Neutrophil (primary cell): ENCODE data around the gene MEIKIN.

ENCODE experiments used
- H3K27ac ChIP-seq: fragments of 200-600 bp; sonication (generic); 2 replicates; pipeline ENCODE4 v1.5.1; 2016; ENCODE audit warnings: mild to moderate bottlenecking, moderate library complexity
- H3K27me3 ChIP-seq: fragments of 200-600 bp; sonication (generic); 2 replicates; pipeline ENCODE4 v1.6.0; 2016; ENCODE audit warnings: mild to moderate bottlenecking
- H3K36me3 ChIP-seq: fragments of 200-600 bp; sonication (generic); 2 replicates; pipeline ENCODE4 v1.5.1; 2017
- H3K4me1 ChIP-seq, 2 experiments: fragments of 200-600 bp in 1 of 2; sonication (generic) in 1 of 2; 1 replicate in 1 of 2; 2 replicates in 1 of 2; pipeline versions ENCODE4 v1.5.1 to v1.6.1; 2013 to 2016; ENCODE audit warnings: low read depth in 1 of 2, low read length in 1 of 2, mild to moderate bottlenecking in 1 of 2, moderate library complexity in 1 of 2; ENCODE audit not compliant: control insufficient read depth in 1 of 2, insufficient read depth in 1 of 2
- H3K4me3 ChIP-seq, 2 experiments: fragments of 200-600 bp in 1 of 2; sonication (generic) in 1 of 2; 1 replicate in 1 of 2; 2 replicates in 1 of 2; pipeline ENCODE4 v1.5.1; 2013 to 2016; ENCODE audit warnings: low read depth in 1 of 2, low read length in 1 of 2, mild to moderate bottlenecking in 1 of 2, moderate library complexity in 1 of 2
- H3K9me3 ChIP-seq: fragments of 200-600 bp; sonication (generic); 2 replicates; pipeline ENCODE4 v1.5.1; 2016
- TF ChIP-seq, protein P1 (sequence below): fragments of 200-600 bp; sonication (generic); IDR thresholded peaks from 2 replicates; pipeline ENCODE4 v1.5.1; 2016; ENCODE audit warnings: antibody characterized with exemption

Gene MEIKIN

GRCh38 chr5:131867524-131867923, 77.9 kb downstream of the MEIKIN start:
- TF ChIP-seq, protein P1, sequence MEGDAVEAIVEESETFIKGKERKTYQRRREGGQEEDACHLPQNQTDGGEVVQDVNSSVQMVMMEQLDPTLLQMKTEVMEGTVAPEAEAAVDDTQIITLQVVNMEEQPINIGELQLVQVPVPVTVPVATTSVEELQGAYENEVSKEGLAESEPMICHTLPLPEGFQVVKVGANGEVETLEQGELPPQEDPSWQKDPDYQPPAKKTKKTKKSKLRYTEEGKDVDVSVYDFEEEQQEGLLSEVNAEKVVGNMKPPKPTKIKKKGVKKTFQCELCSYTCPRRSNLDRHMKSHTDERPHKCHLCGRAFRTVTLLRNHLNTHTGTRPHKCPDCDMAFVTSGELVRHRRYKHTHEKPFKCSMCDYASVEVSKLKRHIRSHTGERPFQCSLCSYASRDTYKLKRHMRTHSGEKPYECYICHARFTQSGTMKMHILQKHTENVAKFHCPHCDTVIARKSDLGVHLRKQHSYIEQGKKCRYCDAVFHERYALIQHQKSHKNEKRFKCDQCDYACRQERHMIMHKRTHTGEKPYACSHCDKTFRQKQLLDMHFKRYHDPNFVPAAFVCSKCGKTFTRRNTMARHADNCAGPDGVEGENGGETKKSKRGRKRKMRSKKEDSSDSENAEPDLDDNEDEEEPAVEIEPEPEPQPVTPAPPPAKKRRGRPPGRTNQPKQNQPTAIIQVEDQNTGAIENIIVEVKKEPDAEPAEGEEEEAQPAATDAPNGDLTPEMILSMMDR, result no peak
- Histone ChIP-seq H3K27me3 (no peaks in the 10 kb centered on the region), H3K4me1 (no peaks in the 10 kb centered on the region), H3K4me3 (no peak overlapping the region), H3K9me3 (no peaks in the 10 kb centered on the region), H3K36me3 (no peaks in the 10 kb centered on the region), H3K27ac (no peak overlapping the region)

DNA sequence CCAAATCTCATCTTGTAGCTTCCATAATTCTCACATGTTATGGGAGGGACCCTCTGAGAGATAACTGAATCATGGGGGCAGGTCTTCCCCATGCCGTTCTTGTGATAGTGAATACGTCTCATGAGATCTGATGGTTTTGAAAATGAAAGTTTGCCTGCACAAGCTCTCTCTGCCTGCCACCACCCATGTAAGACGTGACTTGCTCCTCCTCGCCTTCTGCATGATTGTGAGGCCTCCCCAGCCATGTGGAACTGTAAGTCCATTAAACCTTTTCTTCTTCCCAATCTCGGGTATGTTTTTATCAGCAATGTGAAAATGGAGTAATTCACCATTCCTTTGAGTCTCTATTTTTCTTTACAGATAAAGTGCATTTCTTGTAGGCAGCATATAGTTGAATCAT, 81.8 kb downstream of the MEIKIN start:
- no peak overlapping the region for H3K27ac ChIP-seq
- H3K27me3 ChIP-seq, result no peaks in the 10 kb centered on the region
- no peak overlapping the region for H3K4me3 ChIP-seq
- no peaks in the 10 kb centered on the region for H3K36me3 ChIP-seq
- no peaks in the 10 kb centered on the region for H3K9me3 ChIP-seq
- TF ChIP-seq, protein P1, result no peak
- no peaks in the 10 kb centered on the region for H3K4me1 ChIP-seq

GRCh38 chr5:131857388-131857787, 88.1 kb downstream of the MEIKIN start:
- TF ChIP-seq, protein P1, result no peak
- no peaks in the 10 kb centered on the region for H3K36me3 ChIP-seq
- no peaks in the 10 kb centered on the region for H3K4me1 ChIP-seq
- H3K4me3 ChIP-seq, result no peak overlapping the region
- H3K9me3 ChIP-seq, result no peaks in the 10 kb centered on the region
- no peaks in the 10 kb centered on the region for H3K27me3 ChIP-seq
- H3K27ac ChIP-seq, result no peak overlapping the region

GRCh38 chr5:131855452-131855851, 90.0 kb downstream of the MEIKIN start:
- Histone ChIP-seq H3K4me3 (no peak overlapping the region), H3K9me3 (no peaks in the 10 kb centered on the region), H3K27ac (no peak overlapping the region), H3K27me3 (no peaks in the 10 kb centered on the region), H3K4me1 (no peaks in the 10 kb centered on the region), H3K36me3 (no peaks in the 10 kb centered on the region)
- TF ChIP-seq, protein P1, result no peak

GRCh38 chr5:131854134-131854533, 91.3 kb downstream of the MEIKIN start:
- H3K27ac ChIP-seq, result no peak overlapping the region
- TF ChIP-seq, protein P1, result no peak

GRCh38 chr5:131848662-131849061, 96.8 kb downstream of the MEIKIN start:
- TF ChIP-seq, protein P1, result no peak
- Histone ChIP-seq H3K27me3 (no peaks in the 10 kb centered on the region), H3K27ac (no peak overlapping the region), H3K4me1 (no peaks in the 10 kb centered on the region), H3K36me3 (no peaks in the 10 kb centered on the region), H3K9me3 (peaks cover 6% of the 10 kb centered on the region), H3K4me3 (no peak overlapping the region)

More at GRCh38 chr5:131854134-131854533, 91.3 kb downstream of the MEIKIN start:
- Histone ChIP-seq H3K9me3 (no peaks in the 10 kb centered on the region), H3K4me3 (no peak overlapping the region), H3K36me3 (no peaks in the 10 kb centered on the region), H3K4me1 (no peaks in the 10 kb centered on the region), H3K27me3 (no peaks in the 10 kb centered on the region)
